ENCODE data around the gene ZNF343.
"Not testable (repeated sequence)": the region's sequence is repeated elsewhere in the genome, so short reads cannot be mapped to it uniquely, and the experiment has no call there.

The ZNF343 gene

DNA sequence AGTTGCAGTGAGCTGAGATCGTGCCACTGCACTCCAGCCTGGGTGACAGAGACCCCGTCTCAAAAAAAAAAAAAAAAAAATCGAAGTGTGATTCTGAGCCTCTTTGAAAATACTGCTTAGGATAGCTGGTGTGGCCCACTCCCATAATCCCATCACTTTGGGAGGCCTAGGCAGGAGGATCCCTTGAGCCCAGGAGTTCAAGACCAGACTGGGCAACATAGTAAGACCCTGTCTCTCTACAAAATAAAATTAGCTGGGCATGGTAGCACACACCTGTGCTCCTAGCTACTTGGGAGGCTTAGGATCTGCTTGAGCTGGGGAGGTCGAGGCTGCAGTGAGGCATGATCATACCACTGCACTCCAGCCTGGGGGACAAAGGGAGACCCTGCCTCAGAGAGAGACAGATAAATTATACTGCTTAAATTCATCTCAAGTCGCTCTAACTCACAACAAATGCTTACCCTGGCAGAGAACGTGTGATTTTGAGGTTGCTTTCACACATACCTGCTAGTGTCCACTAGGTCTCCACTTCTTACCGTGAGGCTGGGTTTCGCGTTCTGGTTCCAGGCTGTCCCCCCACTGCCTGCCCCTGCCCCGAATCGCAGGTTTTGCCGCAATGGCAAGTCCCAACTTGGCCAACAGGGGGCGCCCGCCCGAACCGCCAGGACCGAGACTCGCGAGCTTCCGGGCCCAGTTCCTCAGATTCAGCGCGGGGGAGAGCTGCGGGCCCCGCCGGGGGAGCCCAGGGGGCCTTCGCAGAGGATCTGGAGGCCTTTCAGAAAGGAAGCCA, 15.4 kb upstream of the ZNF343 start:
- Histone ChIP-seq H2AK5ac (ENCODE audit: low read length, severe bottlenecking) (no peak overlapping the region), H2BK15ac (ENCODE audit: low read depth, poor library complexity, severe bottlenecking) (peak overlapping the region; percentile 87), H3K9me3 (ENCODE audit: control insufficient read depth, low read length) (no peaks in the 10 kb centered on the region), H2BK120ac (ENCODE audit: low read depth, low read length) (peak overlapping the region; percentile 84), H3K23ac (ENCODE audit: low read length in 2 of 2) (no peak overlapping the region), H4K8ac (ENCODE audit: low read length) (peak overlapping the region; percentile 85), H3K4ac (ENCODE audit: low read depth in 1 of 2, low read length in 2 of 2) (peak overlapping the region; percentile 43 to 84), H3K18ac (ENCODE audit: low read depth in 1 of 2, low read length in 2 of 2) (peak overlapping the region; percentile 71 to 80), H3K27me3 (ENCODE audit: control insufficient read depth in 1 of 2, insufficient read depth in 1 of 2, low read length in 2 of 2) (peaks cover 0 to 25% of the 10 kb centered on the region in 2 experiments), H3K9ac (ENCODE audit: low read length) (peak overlapping the region; percentile 96), H3K4me1 (ENCODE audit: control insufficient read depth, insufficient read depth, low read depth, low read length) (peaks cover 3% of the 10 kb centered on the region), H2BK12ac (ENCODE audit: low read length in 2 of 2) (no peak overlapping the region), H3K36me3 (ENCODE audit: control insufficient read depth in 1 of 2, insufficient read depth in 2 of 2, low read depth in 1 of 2, low read length in 2 of 2) (no peaks in the 10 kb centered on the region), H3K4me2 (ENCODE audit: low read length, poor library complexity, severe bottlenecking) (peak overlapping the region; percentile 99), H3K27ac (ENCODE audit: low read length, poor library complexity, severe bottlenecking) (no peak overlapping the region), H3K4me3 (ENCODE audit: insufficient read depth in 1 of 2, low read depth in 1 of 2, low read length in 2 of 2) (peak overlapping the region; percentile 75 to 87), H2AFZ (ENCODE audit: low read depth, low read length) (peak overlapping the region; percentile 47), H3K79me1 (replicated peaks; ENCODE audit: low read length, poor library complexity, severe bottlenecking) (no peaks in the 10 kb centered on the region), H4K91ac (ENCODE audit: low read length) (peak overlapping the region; percentile 70), H3K14ac (ENCODE audit: low read length in 2 of 2) (peak overlapping the region in 1 of 2 experiments; percentile 87), H2BK5ac (ENCODE audit: low read depth, low read length, poor library complexity, severe bottlenecking) (no peak overlapping the region)
- DNase-seq, result peak; percentile 77
- WGBS, result 11% methylated on average over 26 of the region's 26 CpGs

DNA sequence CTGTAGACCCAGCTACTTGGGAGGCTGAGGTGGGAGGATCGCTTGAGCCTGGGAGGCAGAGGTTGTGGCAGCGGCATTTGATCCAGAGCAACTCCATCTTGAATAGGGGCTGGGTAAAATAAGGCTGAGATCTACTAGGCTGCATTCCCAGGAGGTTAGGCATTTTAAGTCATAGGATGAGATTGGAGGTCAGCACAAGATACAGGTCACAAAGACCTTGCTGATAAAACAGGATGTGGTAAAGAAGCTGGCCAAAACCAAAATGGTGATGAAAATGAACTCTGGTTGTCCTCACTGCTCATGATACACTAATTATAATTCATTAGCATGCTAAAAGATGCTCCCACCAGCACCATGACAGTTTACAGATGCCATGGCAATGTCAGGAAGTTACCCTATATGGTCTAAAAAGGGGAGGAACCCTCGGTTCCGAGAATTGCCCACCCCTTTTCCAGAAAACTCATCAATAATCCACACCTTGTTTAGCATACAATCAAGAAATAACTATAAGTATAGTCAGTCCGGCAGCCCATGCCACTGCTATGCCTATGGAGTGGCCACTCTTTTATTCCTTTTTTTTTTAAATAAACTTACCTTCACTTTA, 14.2 kb upstream of the ZNF343 start:
- not testable (repeated sequence) for H4K91ac ChIP-seq (ENCODE audit: low read length); H2BK120ac ChIP-seq (ENCODE audit: low read depth, low read length); H2AFZ ChIP-seq (ENCODE audit: low read depth, low read length); DNase-seq; H3K4me2 ChIP-seq (ENCODE audit: low read length, poor library complexity, severe bottlenecking); H3K14ac ChIP-seq (ENCODE audit: low read length in 2 of 2); H4K8ac ChIP-seq (ENCODE audit: low read length); H2BK15ac ChIP-seq (ENCODE audit: low read depth, poor library complexity, severe bottlenecking); H3K4ac ChIP-seq (ENCODE audit: low read depth in 1 of 2, low read length in 2 of 2); H3K23ac ChIP-seq (ENCODE audit: low read length in 2 of 2); H2BK5ac ChIP-seq (ENCODE audit: low read depth, low read length, poor library complexity, severe bottlenecking); H2BK12ac ChIP-seq (ENCODE audit: low read length in 2 of 2); H3K27ac ChIP-seq (ENCODE audit: low read length, poor library complexity, severe bottlenecking); H3K9ac ChIP-seq (ENCODE audit: low read length); H2AK5ac ChIP-seq (ENCODE audit: low read length, severe bottlenecking); H3K79me1 ChIP-seq (replicated peaks; ENCODE audit: low read length, poor library complexity, severe bottlenecking); H3K36me3 ChIP-seq (ENCODE audit: control insufficient read depth in 1 of 2, insufficient read depth in 2 of 2, low read depth in 1 of 2, low read length in 2 of 2); H3K9me3 ChIP-seq (ENCODE audit: control insufficient read depth, low read length); H3K18ac ChIP-seq (ENCODE audit: low read depth in 1 of 2, low read length in 2 of 2); H3K4me3 ChIP-seq (ENCODE audit: insufficient read depth in 1 of 2, low read depth in 1 of 2, low read length in 2 of 2); H3K4me1 ChIP-seq (ENCODE audit: control insufficient read depth, insufficient read depth, low read depth, low read length)
- peaks cover 0 to 14% of the 10 kb centered on the region in 2 experiments for H3K27me3 ChIP-seq (ENCODE audit: control insufficient read depth in 1 of 2, insufficient read depth in 1 of 2, low read length in 2 of 2)
- WGBS, result 87% methylated on average over 5 of the region's 5 CpGs

- Histone ChIP-seq H3K4me1 (ENCODE audit: control insufficient read depth, insufficient read depth, low read depth, low read length) (peaks cover 3% of the 10 kb centered on the region), H3K79me1 (replicated peaks; ENCODE audit: low read length, poor library complexity, severe bottlenecking) (no peaks in the 10 kb centered on the region), H3K4me3 (ENCODE audit: insufficient read depth in 1 of 2, low read depth in 1 of 2, low read length in 2 of 2) (no peak overlapping the region), H2BK120ac (ENCODE audit: low read depth, low read length) (no peak overlapping the region), H3K4me2 (ENCODE audit: low read length, poor library complexity, severe bottlenecking) (no peak overlapping the region), H2AK5ac (ENCODE audit: low read length, severe bottlenecking) (no peak overlapping the region), H2BK12ac (ENCODE audit: low read length in 2 of 2) (peak overlapping the region in 1 of 2 experiments; percentile 6), H2AFZ (ENCODE audit: low read depth, low read length) (no peak overlapping the region), H3K36me3 (ENCODE audit: control insufficient read depth in 1 of 2, insufficient read depth in 2 of 2, low read depth in 1 of 2, low read length in 2 of 2) (no peaks in the 10 kb centered on the region), H4K91ac (ENCODE audit: low read length) (no peak overlapping the region), H3K27ac (ENCODE audit: low read length, poor library complexity, severe bottlenecking) (no peak overlapping the region), H3K9ac (ENCODE audit: low read length) (no peak overlapping the region), H2BK5ac (ENCODE audit: low read depth, low read length, poor library complexity, severe bottlenecking) (no peak overlapping the region), H3K9me3 (ENCODE audit: control insufficient read depth, low read length) (no peaks in the 10 kb centered on the region), H3K14ac (ENCODE audit: low read length in 2 of 2) (no peak overlapping the region), H3K27me3 (ENCODE audit: control insufficient read depth in 1 of 2, insufficient read depth in 1 of 2, low read length in 2 of 2) (peaks cover 0 to under 1% of the 10 kb centered on the region in 2 experiments), H3K18ac (ENCODE audit: low read depth in 1 of 2, low read length in 2 of 2) (peak overlapping the region in 1 of 2 experiments; percentile 18), H3K23ac (ENCODE audit: low read length in 2 of 2) (no peak overlapping the region), H4K8ac (ENCODE audit: low read length) (no peak overlapping the region), H2BK15ac (ENCODE audit: low read depth, poor library complexity, severe bottlenecking) (no peak overlapping the region), H3K4ac (ENCODE audit: low read depth in 1 of 2, low read length in 2 of 2) (no peak overlapping the region)
- WGBS, result 23% methylated on average over 10 of the region's 10 CpGs
- peak; percentile 56 for DNase-seq
These were observed 12.9 kb upstream of the ZNF343 start for GRCh38 chr20:2521369-2522305.

Measured in mesenchymal stem cell (in vitro differentiated cells and primary cell).